ENCODE results near the gene GNAL. TPM values are rescaled to one million over a fixed set of nuclear protein-coding genes. Genes with fewer than 3 reads are reported as not detected.
A peak's percentile ranks its signal among the peaks of the same experiment; 100 is the strongest.
"Not testable (repeated sequence)": the region's sequence is repeated elsewhere in the genome, so short reads cannot be mapped to it uniquely, and the experiment has no call there.

The GNAL gene
- total RNA-seq: 10 to 100 TPM; 10.9 to 15.0 (median 12.6) TPM
- 10.7 TPM for total RNA-seq (2013)

DNA sequence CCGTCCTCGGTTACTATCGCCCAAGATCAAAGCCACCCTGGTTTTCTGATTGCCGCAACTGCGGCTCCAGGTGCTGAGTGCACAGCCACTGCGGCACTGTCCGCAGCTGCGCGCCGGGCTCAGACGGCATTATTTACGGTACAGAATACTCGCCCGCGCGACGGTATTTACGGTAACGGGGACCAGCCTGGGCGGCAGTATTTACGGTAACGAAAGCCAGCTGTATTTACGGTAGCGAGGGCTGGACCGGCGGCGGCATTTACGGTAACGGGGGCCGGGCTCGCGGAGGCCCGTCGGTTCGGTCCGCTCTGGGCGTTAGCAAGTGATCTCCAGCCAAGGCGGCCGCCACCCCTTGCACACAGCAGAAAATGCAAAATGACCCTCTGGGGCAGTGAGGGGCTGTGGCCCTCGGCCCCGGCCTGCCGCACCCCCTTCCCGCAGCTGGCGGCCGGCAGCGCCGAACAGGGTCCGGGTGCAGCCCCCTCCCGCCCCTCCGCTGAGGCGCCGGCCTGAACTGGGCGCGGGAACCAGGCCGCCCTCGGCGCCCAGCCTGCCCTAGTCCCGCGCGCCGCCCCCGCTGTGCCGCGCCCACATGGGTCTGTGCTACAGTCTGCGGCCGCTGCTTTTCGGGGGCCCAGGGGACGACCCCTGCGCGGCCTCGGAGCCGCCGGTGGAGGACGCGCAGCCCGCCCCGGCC is at the start of gene GNAL:
Gene GNAL (plus strand): TSS at position 293 of the 697 bp plus-strand sequence. CDS start 300 bp downstream, at position 593.
- intact Hi-C loops (cut with micrococcal nuclease): no loop called here
- ATAC-seq (peak; percentile 59 to 87 (median 71)), DNase-seq (peak; percentile 22 to 59)
- peaks cover under 1% of the 10 kb centered on the region for H3K9me3 ChIP-seq (ENCODE audit: control insufficient read depth, insufficient read depth, low read length)
- H3K4me1 ChIP-seq (ENCODE audit: control insufficient read depth, insufficient read depth, low read length): peaks cover 11% of the 10 kb centered on the region
- no peaks in the 10 kb centered on the region for H3K36me3 ChIP-seq (ENCODE audit: control insufficient read depth, insufficient read depth, low read length)
- peaks cover 7% of the 10 kb centered on the region for H3K36me3 Mint-ChIP-seq
- H3K27me3 ChIP-seq (ENCODE audit: control insufficient read depth, insufficient read depth, low read length): peaks cover 26% of the 10 kb centered on the region
- peaks cover 23 to 51% of the 10 kb centered on the region in 2 donors for H3K27me3 Mint-ChIP-seq (ENCODE audit: low read depth in 2 of 2)
- H3K4me3 Mint-ChIP-seq: peak within 1 kb of the TSS; percentile 78
- under 1% methylated on average over 77 of the region's 77 CpGs for WGBS (ENCODE audit: insufficient coverage)
- H3K4me3 ChIP-seq (ENCODE audit: low read length): no peak within 1 kb of the TSS
- peaks cover 2 to 3% of the 10 kb centered on the region in 2 donors for H3K9me3 Mint-ChIP-seq
- no peak within 1 kb of the TSS for H3K27ac Mint-ChIP-seq
- TF ChIP-seq, protein P1, sequence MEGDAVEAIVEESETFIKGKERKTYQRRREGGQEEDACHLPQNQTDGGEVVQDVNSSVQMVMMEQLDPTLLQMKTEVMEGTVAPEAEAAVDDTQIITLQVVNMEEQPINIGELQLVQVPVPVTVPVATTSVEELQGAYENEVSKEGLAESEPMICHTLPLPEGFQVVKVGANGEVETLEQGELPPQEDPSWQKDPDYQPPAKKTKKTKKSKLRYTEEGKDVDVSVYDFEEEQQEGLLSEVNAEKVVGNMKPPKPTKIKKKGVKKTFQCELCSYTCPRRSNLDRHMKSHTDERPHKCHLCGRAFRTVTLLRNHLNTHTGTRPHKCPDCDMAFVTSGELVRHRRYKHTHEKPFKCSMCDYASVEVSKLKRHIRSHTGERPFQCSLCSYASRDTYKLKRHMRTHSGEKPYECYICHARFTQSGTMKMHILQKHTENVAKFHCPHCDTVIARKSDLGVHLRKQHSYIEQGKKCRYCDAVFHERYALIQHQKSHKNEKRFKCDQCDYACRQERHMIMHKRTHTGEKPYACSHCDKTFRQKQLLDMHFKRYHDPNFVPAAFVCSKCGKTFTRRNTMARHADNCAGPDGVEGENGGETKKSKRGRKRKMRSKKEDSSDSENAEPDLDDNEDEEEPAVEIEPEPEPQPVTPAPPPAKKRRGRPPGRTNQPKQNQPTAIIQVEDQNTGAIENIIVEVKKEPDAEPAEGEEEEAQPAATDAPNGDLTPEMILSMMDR (IDR thresholded peaks at IDR 0.05): no peak
- no peak within 1 kb of the TSS for H3K27ac ChIP-seq (ENCODE audit: low read length)
- H3K4me1 Mint-ChIP-seq: peaks cover 8% of the 10 kb centered on the region in 2 donors

DNA sequence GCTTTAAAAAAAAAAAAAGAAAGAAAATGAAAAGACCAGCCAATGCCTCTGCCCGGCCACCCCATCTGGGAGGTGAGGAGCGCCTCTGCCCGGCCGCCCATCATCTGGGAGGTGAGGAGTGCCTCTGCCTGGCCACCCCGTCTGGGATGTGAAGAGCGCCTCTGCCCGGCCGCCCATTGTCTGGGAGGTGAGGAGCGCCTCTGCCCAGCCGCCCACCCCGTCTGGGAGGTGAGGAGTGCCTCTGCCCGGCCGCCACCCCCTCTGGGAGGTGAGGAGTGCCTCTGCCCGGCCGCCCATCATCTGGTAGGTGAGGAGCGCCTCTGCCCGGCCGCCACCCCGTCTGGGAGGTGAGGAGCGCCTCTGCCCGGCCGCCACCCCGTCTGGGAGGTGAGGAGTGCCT is 41.8 kb upstream of the GNAL start:
- ATAC-seq; H3K9me3 Mint-ChIP-seq; intact Hi-C loops (cut with micrococcal nuclease); DNase-seq; H3K4me1 ChIP-seq (ENCODE audit: control insufficient read depth, insufficient read depth, low read length); H3K4me3 Mint-ChIP-seq; H3K27ac ChIP-seq (ENCODE audit: low read length); H3K27ac Mint-ChIP-seq; H3K4me3 ChIP-seq (ENCODE audit: low read length); H3K9me3 ChIP-seq (ENCODE audit: control insufficient read depth, insufficient read depth, low read length); H3K4me1 Mint-ChIP-seq; H3K36me3 Mint-ChIP-seq; H3K36me3 ChIP-seq (ENCODE audit: control insufficient read depth, insufficient read depth, low read length); H3K27me3 ChIP-seq (ENCODE audit: control insufficient read depth, insufficient read depth, low read length): not testable (repeated sequence)
- WGBS (ENCODE audit: insufficient coverage): 94% methylated on average over 23 of the region's 23 CpGs
- peaks cover 10 to 25% of the 10 kb centered on the region in 2 donors for H3K27me3 Mint-ChIP-seq (ENCODE audit: low read depth in 2 of 2)

DNA sequence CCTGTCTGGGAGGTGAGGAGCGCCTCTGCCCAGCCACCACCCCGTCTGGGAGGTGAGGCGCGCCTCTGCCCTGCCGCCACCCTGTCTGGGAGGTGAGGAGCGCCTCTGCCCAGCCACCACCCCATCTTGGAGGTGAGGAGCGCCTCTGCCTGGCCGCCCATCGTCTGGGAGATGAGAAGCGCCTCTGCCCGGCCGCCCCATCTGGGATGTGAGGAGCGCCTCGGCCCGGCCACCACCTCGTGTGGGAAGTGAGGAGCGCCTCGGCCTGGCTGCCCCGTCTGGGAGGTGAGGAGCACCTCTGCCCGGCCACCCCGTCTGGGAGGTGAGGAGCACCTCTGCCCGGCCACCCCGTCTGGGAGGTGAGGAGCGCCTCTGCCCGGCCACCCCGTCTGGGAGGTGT is 41.3 kb upstream of the GNAL start:
- H3K27me3 ChIP-seq (ENCODE audit: control insufficient read depth, insufficient read depth, low read length); H3K4me1 ChIP-seq (ENCODE audit: control insufficient read depth, insufficient read depth, low read length); H3K4me1 Mint-ChIP-seq; H3K36me3 Mint-ChIP-seq; H3K4me3 ChIP-seq (ENCODE audit: low read length); H3K9me3 ChIP-seq (ENCODE audit: control insufficient read depth, insufficient read depth, low read length); DNase-seq; H3K9me3 Mint-ChIP-seq; H3K36me3 ChIP-seq (ENCODE audit: control insufficient read depth, insufficient read depth, low read length); H3K27ac ChIP-seq (ENCODE audit: low read length); intact Hi-C loops (cut with micrococcal nuclease); H3K4me3 Mint-ChIP-seq; H3K27ac Mint-ChIP-seq; ATAC-seq: not testable (repeated sequence)
- 96% methylated on average over 26 of the region's 26 CpGs for WGBS (ENCODE audit: insufficient coverage)
- peaks cover 10 to 25% of the 10 kb centered on the region in 2 donors for H3K27me3 Mint-ChIP-seq (ENCODE audit: low read depth in 2 of 2)

DNA sequence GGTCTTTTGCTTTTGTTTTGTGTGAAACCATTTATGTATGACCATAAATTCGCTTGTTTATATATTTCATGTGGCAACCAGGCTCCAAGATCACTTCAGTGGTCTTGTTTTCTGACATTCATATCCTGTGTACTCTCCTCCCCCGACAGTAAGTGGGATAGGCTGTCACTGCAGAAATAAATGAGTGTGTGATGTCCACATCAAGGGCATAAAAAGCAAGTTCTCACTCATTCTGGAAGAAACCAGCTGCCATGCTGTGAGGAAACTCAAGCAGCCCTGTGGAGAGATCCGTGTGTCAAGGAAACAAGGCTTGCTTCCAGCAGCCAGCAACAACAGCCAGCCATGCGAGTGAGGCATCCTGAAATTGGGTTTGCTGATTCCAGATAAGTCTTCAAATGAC is 39.2 kb upstream of the GNAL start:
- peaks cover 0 to 2% of the 10 kb centered on the region in 2 donors for H3K9me3 Mint-ChIP-seq
- Histone ChIP-seq H3K27ac (ENCODE audit: low read length) (no peak overlapping the region), H3K27me3 (ENCODE audit: control insufficient read depth, insufficient read depth, low read length) (no peaks in the 10 kb centered on the region), H3K9me3 (ENCODE audit: control insufficient read depth, insufficient read depth, low read length) (no peaks in the 10 kb centered on the region), H3K4me1 (ENCODE audit: control insufficient read depth, insufficient read depth, low read length) (no peaks in the 10 kb centered on the region), H3K4me3 (ENCODE audit: low read length) (no peak overlapping the region), H3K36me3 (ENCODE audit: control insufficient read depth, insufficient read depth, low read length) (no peaks in the 10 kb centered on the region)
- no peaks in the 10 kb centered on the region for H3K36me3 Mint-ChIP-seq
- no peaks in the 10 kb centered on the region for H3K4me1 Mint-ChIP-seq
- no peak overlapping the region for H3K27ac Mint-ChIP-seq
- no peak overlapping the region for H3K4me3 Mint-ChIP-seq
- TF ChIP-seq, protein P1 (IDR thresholded peaks at IDR 0.05): no peak
- ATAC-seq (no peak), DNase-seq (no peak)
- intact Hi-C loops (cut with micrococcal nuclease): no loop called here
- WGBS (ENCODE audit: insufficient coverage): 81% methylated on average over 3 of the region's 4 CpGs
- H3K27me3 Mint-ChIP-seq (ENCODE audit: low read depth in 2 of 2): peaks cover 21 to 45% of the 10 kb centered on the region in 2 donors

Measured in natural killer cell (primary cell).